A549 (cell line): Measurements from ENCODE around the gene ZNF439.

Experiments
- CTCF ChIP-seq: fragments of >200 bp; sonication (Bioruptor Twin); formaldehyde crosslinking; IDR thresholded peaks from 3 replicates; pipeline ENCODE4 v1.5.1; 2016
- PBX3 ChIP-seq: IDR thresholded peaks from 2 replicates; pipeline ENCODE4 v1.6.1; 2012
- RFX5 ChIP-seq: fragments of 450-650 bp; IDR thresholded peaks from 2 replicates; pipeline ENCODE4 v1.7.1; 2014; ENCODE audit warnings: antibody characterized with exemption, mild to moderate bottlenecking, moderate library complexity
- RNF2 ChIP-seq: fragments of 200-600 bp; sonication (generic); IDR thresholded peaks from 2 replicates; pipeline ENCODE4 v1.6.1; 2016; ENCODE audit warnings: low read depth, mild to moderate bottlenecking, antibody characterized with exemption, moderate library complexity, borderline replicate concordance

GRCh38 chr19:11843722-11844121, 4.8 kb upstream of the ZNF439 start:
- TF ChIP-seq CTCF (no peak), PBX3 (no peak), RNF2 (no peak), RFX5 (no peak)
